ENCODE results near the gene APLF.

GRCh38 chr2:68491582-68491981 is 24.2 kb downstream of the APLF start:
- TF ChIP-seq, protein P1, sequence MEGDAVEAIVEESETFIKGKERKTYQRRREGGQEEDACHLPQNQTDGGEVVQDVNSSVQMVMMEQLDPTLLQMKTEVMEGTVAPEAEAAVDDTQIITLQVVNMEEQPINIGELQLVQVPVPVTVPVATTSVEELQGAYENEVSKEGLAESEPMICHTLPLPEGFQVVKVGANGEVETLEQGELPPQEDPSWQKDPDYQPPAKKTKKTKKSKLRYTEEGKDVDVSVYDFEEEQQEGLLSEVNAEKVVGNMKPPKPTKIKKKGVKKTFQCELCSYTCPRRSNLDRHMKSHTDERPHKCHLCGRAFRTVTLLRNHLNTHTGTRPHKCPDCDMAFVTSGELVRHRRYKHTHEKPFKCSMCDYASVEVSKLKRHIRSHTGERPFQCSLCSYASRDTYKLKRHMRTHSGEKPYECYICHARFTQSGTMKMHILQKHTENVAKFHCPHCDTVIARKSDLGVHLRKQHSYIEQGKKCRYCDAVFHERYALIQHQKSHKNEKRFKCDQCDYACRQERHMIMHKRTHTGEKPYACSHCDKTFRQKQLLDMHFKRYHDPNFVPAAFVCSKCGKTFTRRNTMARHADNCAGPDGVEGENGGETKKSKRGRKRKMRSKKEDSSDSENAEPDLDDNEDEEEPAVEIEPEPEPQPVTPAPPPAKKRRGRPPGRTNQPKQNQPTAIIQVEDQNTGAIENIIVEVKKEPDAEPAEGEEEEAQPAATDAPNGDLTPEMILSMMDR (conservative IDR thresholded peaks at IDR 0.05; ENCODE audit: low read depth in 2 of 2) = no peak
- TF ChIP-seq REST (IDR thresholded peaks at IDR 0.05; ENCODE audit: unreplicated experiment) = no peak
